ENCODE measurements around the gene FKBP1B. TPM values are rescaled to one million over a fixed set of nuclear protein-coding genes. Genes with fewer than 3 reads are reported as not detected.

FKBP1B gene
- total RNA-seq, 1 experiment from 2014 or later = 11.8 TPM

GRCh38 chr2:24009680-24010476, 39.7 kb upstream of the FKBP1B start, which contains the start of gene MFSD2B:
Gene MFSD2B (plus strand): TSS chr2:24010085. CDS start chr2:24010097, 12 bp downstream.
- RAD21 ChIA-PET (ENCODE audit: low non-redundant PET in 1 of 2, low total read pairs in 2 of 2, uncharacterized antibody in 2 of 2, unreplicated experiment in 2 of 2) = no interaction called here
- ATAC-seq = no peak
- no peak within 1 kb of the TSS for H3K9ac ChIP-seq (ENCODE audit: low read length)

More at GRCh38 chr2:24009680-24010476, 39.7 kb upstream of the FKBP1B start, which contains the start of gene MFSD2B:
- Histone ChIP-seq H3K9me2 (ENCODE audit: insufficient read depth) (no peaks in the 10 kb centered on the region), H4K20me1 (ENCODE audit: insufficient read depth) (no peaks in the 10 kb centered on the region), H3K79me2 (ENCODE audit: insufficient read depth, low read length) (no peaks in the 10 kb centered on the region), H3K4me1 (ENCODE audit: control insufficient read depth in 1 of 2, insufficient read depth in 2 of 2, low read length in 2 of 2) (peaks cover 0 to 3% of the 10 kb centered on the region in 2 experiments; a peak in 1 of 4 replicates), H3K27ac (ENCODE audit: low read depth, low read length) (no peak within 1 kb of the TSS), H3K4me3 (replicated peaks in 1 of 2; ENCODE audit: low read depth in 1 of 2, low read length in 2 of 2) (no peak within 1 kb of the TSS), H2AFZ (ENCODE audit: low read depth, low read length, poor library complexity, severe bottlenecking) (no peak within 1 kb of the TSS), H3K4me2 (ENCODE audit: low read length) (no peak within 1 kb of the TSS), H3K9me3 (ENCODE audit: control insufficient read depth in 1 of 2, insufficient read depth in 1 of 2, low read depth in 1 of 2, low read length in 2 of 2) (no peaks in the 10 kb centered on the region), H3K27me3 (ENCODE audit: insufficient read depth, low read length) (no peaks in the 10 kb centered on the region), H3K36me3 (ENCODE audit: control insufficient read depth in 1 of 2, insufficient read depth in 2 of 2, low read length in 2 of 2) (no peaks in the 10 kb centered on the region)
- CTCF ChIA-PET = no interaction called here
- DNase-seq (ENCODE audit: low read depth, low spot score) = no peak
- intact Hi-C loops (cut with micrococcal nuclease) = no loop called here
- BruUV-seq (replicated peaks) = no TSS peak
- TF ChIP-seq CBX3 (IDR thresholded peaks at IDR 0.05; ENCODE audit: low read depth) (no peak), SIN3A (IDR thresholded peaks at IDR 0.05; ENCODE audit: low read depth) (no peak), ELF1 (IDR thresholded peaks at IDR 0.05; ENCODE audit: borderline replicate concordance, low read depth) (no peak), YY1 (IDR thresholded peaks at IDR 0.05; ENCODE audit: extremely low read depth, insufficient replicate concordance, low read depth, low read length) (no peak), POLR2A (IDR thresholded peaks at IDR 0.05; ENCODE audit: borderline replicate concordance, extremely low read depth, insufficient read depth, insufficient read length) (no peak), EZH2phosphoT487 (IDR thresholded peaks at IDR 0.05; ENCODE audit: borderline replicate concordance) (no peak), ATF3 (IDR thresholded peaks at IDR 0.05) (no peak), EGR1 (IDR thresholded peaks at IDR 0.05; ENCODE audit: low read depth) (no peak), JUND (IDR thresholded peaks at IDR 0.05) (no peak), RAD21 (IDR thresholded peaks at IDR 0.05; ENCODE audit: low read depth) (no peak), TCF7L2 (IDR thresholded peaks at IDR 0.05; ENCODE audit: borderline replicate concordance, extremely low read depth, insufficient read depth, insufficient read length) (no peak), ZFX (IDR thresholded peaks at IDR 0.05) (no peak), SP1 (IDR thresholded peaks at IDR 0.05; ENCODE audit: low read depth) (no peak), ZBTB33 (IDR thresholded peaks at IDR 0.05; ENCODE audit: extremely low read depth, insufficient replicate concordance, low read length) (no peak), CEBPB (IDR thresholded peaks at IDR 0.05; ENCODE audit: low read depth) (no peak), CTCF (IDR thresholded peaks at IDR 0.05 in 2 of 3, conservative IDR thresholded peaks at IDR 0.05 in 1 of 3; ENCODE audit: borderline replicate concordance in 1 of 3, insufficient read depth in 1 of 3, low read depth in 2 of 3, low read length in 2 of 3) (no peak), REST (IDR thresholded peaks at IDR 0.05; ENCODE audit: low read depth) (no peak), FOSL1 (IDR thresholded peaks at IDR 0.05; ENCODE audit: low read depth) (no peak), SRF (IDR thresholded peaks at IDR 0.05; ENCODE audit: low read depth) (no peak)
- POLR2A ChIA-PET = no interaction called here
